ENCODE measurements around the gene PRND. TPM values are rescaled to one million over a fixed set of nuclear protein-coding genes. Genes with fewer than 3 reads are reported as not detected.
A peak's percentile ranks its signal among the peaks of the same experiment; 100 is the strongest.
"Not testable (repeated sequence)": the region's sequence is repeated elsewhere in the genome, so short reads cannot be mapped to it uniquely, and the experiment has no call there.

Gene PRND
- total and polyA plus RNA-seq, 11 donors: 0.06 to 0.45 (median 0.25) TPM; not detected in 7

DNA sequence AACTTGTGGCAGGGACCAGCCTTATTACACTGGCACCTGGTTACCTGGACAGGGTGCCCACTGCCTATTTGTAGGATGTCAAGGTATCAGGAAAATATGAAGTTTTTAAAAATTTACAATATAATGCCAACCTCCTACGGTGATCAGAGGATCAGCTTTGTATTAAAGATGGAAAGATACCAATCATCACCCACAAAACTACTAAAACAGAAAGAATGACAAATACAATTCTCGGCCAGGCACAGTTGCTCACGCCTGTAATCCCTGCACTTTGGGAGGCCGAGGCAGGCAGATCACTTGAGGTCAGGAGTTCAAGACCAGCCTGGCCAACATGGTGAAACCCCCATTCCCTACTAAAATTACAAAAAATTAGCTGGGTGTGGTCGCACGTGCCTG, 18.4 kb upstream of the PRND start:
- Histone ChIP-seq H3K27me3 (no peaks in the 10 kb centered on the region), H3K9me3 (no peaks in the 10 kb centered on the region), H3K27ac (no peak overlapping the region), H3K4me1 (peaks cover 0 to 16% (median 7%) of the 10 kb centered on the region in 12 donors), H3K4me3 (no peak overlapping the region), H3K36me3 (peaks cover 0 to 28% (median 19%) of the 10 kb centered on the region in 9 donors)
- ATAC-seq (no peak), DNase-seq (no peak)
- TF ChIP-seq, protein P1, sequence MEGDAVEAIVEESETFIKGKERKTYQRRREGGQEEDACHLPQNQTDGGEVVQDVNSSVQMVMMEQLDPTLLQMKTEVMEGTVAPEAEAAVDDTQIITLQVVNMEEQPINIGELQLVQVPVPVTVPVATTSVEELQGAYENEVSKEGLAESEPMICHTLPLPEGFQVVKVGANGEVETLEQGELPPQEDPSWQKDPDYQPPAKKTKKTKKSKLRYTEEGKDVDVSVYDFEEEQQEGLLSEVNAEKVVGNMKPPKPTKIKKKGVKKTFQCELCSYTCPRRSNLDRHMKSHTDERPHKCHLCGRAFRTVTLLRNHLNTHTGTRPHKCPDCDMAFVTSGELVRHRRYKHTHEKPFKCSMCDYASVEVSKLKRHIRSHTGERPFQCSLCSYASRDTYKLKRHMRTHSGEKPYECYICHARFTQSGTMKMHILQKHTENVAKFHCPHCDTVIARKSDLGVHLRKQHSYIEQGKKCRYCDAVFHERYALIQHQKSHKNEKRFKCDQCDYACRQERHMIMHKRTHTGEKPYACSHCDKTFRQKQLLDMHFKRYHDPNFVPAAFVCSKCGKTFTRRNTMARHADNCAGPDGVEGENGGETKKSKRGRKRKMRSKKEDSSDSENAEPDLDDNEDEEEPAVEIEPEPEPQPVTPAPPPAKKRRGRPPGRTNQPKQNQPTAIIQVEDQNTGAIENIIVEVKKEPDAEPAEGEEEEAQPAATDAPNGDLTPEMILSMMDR (IDR thresholded peaks at IDR 0.05): no peak
- TF ChIP-seq POLR2A (IDR thresholded peaks at IDR 0.05): no peak
- 82 to 92% (median 90%) methylated on average over 6 of the region's 6 CpGs for WGBS, 4 donors
- intact Hi-C loops (cut with DNase I): no loop called here

DNA sequence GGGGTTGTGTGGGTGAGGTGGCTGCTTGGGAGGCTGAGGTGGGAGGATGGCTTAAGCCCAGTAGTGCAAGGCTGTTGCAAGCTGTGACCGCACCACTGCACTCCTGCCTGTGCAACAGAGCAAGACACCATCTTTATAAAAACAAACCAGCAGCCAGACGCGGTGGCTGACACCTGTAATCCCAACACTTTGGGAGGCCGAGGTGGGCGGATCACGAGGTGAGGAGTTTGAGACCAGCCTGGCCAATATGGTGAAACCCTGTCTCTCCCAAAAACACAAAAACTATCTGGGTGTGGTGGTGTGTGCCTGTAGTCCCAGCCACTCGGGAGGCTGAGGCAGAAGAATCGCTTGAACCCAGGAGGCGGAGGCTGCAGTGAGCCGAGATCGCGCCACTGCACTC, 14.8 kb upstream of the PRND start:
- DNase-seq; H3K9me3 ChIP-seq; H3K27ac ChIP-seq; intact Hi-C loops (cut with DNase I); H3K36me3 ChIP-seq; H3K27me3 ChIP-seq; ATAC-seq; H3K4me3 ChIP-seq: not testable (repeated sequence)
- H3K4me1 ChIP-seq: peaks cover 0 to 16% (median 7%) of the 10 kb centered on the region in 12 donors
- WGBS, 4 donors: 93 to 96% (median 95%) methylated on average over 12 of the region's 12 CpGs

DNA sequence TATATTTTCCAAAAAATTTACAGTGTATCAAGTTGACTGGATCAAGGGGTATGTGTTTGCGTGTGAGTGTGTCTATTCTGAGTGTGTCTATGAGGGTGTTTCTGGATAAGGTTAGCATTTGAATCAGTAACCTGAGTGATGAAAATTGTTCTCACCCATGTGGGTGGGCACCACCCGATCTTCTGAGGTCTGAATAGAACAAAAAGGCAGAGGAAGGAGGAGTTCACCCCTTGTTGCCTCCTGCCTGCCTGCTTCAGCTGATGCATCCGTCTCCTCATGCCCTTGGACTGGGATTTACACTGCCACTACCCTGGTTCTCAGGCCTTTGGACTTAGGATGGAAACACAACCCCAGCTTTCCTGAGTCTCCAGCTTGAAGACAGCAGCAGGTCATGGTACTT, 13.7 kb upstream of the PRND start:
- intact Hi-C loops (cut with DNase I): no loop called here
- no peak for TF ChIP-seq POLR2A (IDR thresholded peaks at IDR 0.05)
- H3K9me3 ChIP-seq: no peaks in the 10 kb centered on the region
- H3K4me1 ChIP-seq: peaks cover 0 to 13% (median 7%) of the 10 kb centered on the region in 12 donors
- ATAC-seq (no peak), DNase-seq (no peak)
- H3K36me3 ChIP-seq: no peaks in the 10 kb centered on the region
- no peaks in the 10 kb centered on the region for H3K27me3 ChIP-seq
- no peak overlapping the region for H3K4me3 ChIP-seq
- no peak overlapping the region for H3K27ac ChIP-seq
- 78 to 84% (median 81%) methylated on average over 3 of the region's 3 CpGs for WGBS, 4 donors

DNA sequence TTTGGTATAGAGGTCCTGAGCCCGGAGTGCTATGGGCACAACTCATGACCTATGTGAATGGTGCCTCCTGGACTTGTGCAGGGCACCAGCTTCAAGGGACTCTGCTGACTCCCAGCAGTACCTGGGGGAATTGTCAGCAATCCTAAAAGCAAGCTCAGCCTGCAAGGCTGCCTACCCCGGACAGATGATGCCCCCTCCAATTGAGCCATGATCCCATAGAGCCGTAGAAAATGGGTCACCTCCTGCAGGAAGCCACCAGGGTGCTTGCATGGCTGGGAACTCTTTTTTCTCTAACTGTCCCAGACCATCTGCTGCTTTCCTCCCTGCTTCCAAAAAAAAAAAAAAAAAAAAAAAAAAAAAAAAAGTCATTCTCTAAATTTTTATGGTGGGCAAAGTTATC, 12.9 kb upstream of the PRND start:
- TF ChIP-seq, protein P1 (IDR thresholded peaks at IDR 0.05): no peak
- TF ChIP-seq POLR2A (IDR thresholded peaks at IDR 0.05): no peak
- no peaks in the 10 kb centered on the region for H3K27me3 ChIP-seq
- no peak for ATAC-seq
- no peak for DNase-seq
- no peak overlapping the region for H3K4me3 ChIP-seq
- H3K9me3 ChIP-seq: no peaks in the 10 kb centered on the region
- H3K27ac ChIP-seq: no peak overlapping the region
- intact Hi-C loops (cut with DNase I): no loop called here
- H3K4me1 ChIP-seq: peaks cover 0 to 7% (median 3%) of the 10 kb centered on the region in 12 donors
- no peaks in the 10 kb centered on the region for H3K36me3 ChIP-seq
- 90 to 93% (median 91%) methylated on average over 3 of the region's 3 CpGs for WGBS, 4 donors

DNA sequence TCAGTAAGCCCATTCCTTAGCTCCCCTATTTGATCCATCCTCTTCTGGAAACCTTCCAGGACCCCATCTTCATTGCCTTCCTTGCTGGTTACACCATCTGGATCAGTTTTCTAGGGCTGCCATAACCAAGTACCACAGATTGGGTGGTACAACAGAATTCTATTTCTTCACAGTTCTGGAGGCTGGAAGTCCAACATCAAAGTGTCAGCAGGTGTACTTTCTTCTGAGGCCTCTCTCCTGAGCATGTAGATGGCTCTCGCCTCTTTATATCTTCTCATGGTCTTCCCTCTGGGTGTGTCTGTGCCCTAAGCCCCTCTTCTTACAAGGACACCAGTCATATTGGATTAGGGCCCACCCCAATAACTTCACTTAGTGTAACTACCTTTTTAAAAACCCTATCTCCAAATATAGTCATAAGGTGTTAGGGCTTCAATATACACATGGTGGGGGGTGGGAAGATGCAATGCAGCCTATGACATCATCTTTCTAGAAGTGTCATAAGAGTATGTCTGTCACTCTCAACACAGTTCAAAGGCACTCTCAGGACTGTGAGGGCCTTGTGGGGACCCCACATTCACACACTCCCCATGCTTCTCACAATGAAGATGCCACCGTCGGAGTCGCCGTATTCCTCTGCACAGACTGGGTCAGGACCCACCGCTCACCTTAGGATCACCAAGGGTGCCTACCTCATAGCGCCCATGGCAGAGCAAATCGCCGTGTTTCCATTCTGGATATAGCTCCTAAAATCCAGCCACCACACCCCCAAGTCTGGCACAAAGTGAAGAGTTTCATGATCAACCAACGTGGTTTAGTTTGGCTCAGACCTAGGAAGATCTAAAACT, 12.2 kb upstream of the PRND start:
- H3K27ac ChIP-seq: no peak overlapping the region
- ATAC-seq (peak in 1 of 4 donors; percentile 29), DNase-seq (no peak)
- H3K4me3 ChIP-seq: no peak overlapping the region
- intact Hi-C loops (cut with DNase I): no loop called here
- WGBS, 4 donors: 96 to 98% (median 97%) methylated on average over 10 of the region's 10 CpGs
- TF ChIP-seq, protein P1 (IDR thresholded peaks at IDR 0.05): no peak
- no peak for TF ChIP-seq POLR2A (IDR thresholded peaks at IDR 0.05)
- H3K9me3 ChIP-seq: no peaks in the 10 kb centered on the region
- H3K4me1 ChIP-seq: peaks cover 0 to under 1% (median 0%) of the 10 kb centered on the region in 12 donors
- no peaks in the 10 kb centered on the region for H3K36me3 ChIP-seq
- H3K27me3 ChIP-seq: no peaks in the 10 kb centered on the region
